Mucosa of descending colon (tissue), 3 donors: Measurements from ENCODE around the gene KRT84. TPM values are rescaled to one million over a fixed set of nuclear protein-coding genes. Genes with fewer than 3 reads are reported as not detected.

Source experiments
- ATAC-seq: fragments of 200-7000 bp; cut with Tn5 transposase; one replicate; pipeline ENCODE4 v1.9.1; 2020; ENCODE audit warnings: mild to moderate bottlenecking, moderate library complexity
- DNase-seq, 3 donors: peaks; one replicate each; pipeline ENCODE4 v3.0.0-alpha.2; 2020
- H3K36me3 ChIP-seq: fragments of 200-600 bp; one replicate; pipeline ENCODE4 v1.8.0; 2021; ENCODE audit warnings: low read depth, mild to moderate bottlenecking
- H3K4me1 ChIP-seq: fragments of 200-600 bp; one replicate; pipeline ENCODE4 v1.8.0; 2021; ENCODE audit warnings: low read depth, mild to moderate bottlenecking
- H3K4me3 ChIP-seq: fragments of 200-600 bp; one replicate; pipeline ENCODE4 v1.8.0; 2021; ENCODE audit warnings: mild to moderate bottlenecking
- H3K9me3 ChIP-seq: fragments of 200-600 bp; one replicate; pipeline ENCODE4 v1.8.0; 2021; ENCODE audit warnings: mild to moderate bottlenecking
- CTCF ChIP-seq: fragments of 200-600 bp; IDR thresholded peaks from one replicate; pipeline ENCODE4 v1.8.0; 2022; ENCODE audit warnings: antibody characterized with exemption, mild to moderate bottlenecking
- intact Hi-C, 2 donors: fragments of 100-400 bp; cut with DNase I in 1 of 2; cut with micrococcal nuclease in 1 of 2; formaldehyde crosslinking; loops; one replicate each; pipeline versions ENCODE4 v1.11.0 to v1.11.1; 2022; cut with DNase I, micrococcal nuclease
- total RNA-seq, 3 donors: library from RNA; stranded (reverse); fragmentation: NEBNext Ultra II Directional in 2 of 3; extraction: Animal tissue kit (Norgen Biotek cat#: 25700) in 2 of 3; gene quantifications; one replicate each; pipeline versions ENCODE4 v1.2.1 to v1.2.4, GENCODE V29; 2021 to 2023
- donor health status: DM: no; HTN: no; CAD: no; lungs with moderate emphysema.
- donor health status: DM: no; HTN: no; CAD: no.
- donor health status: DM: no; HTN: yes; CAD: no.

The KRT84 gene
- total RNA-seq, 3 donors from 2014 or later, result not detected

GRCh38 chr12:52402873-52403540 lies 17.6 kb upstream of the KRT84 start:
- Histone ChIP-seq H3K4me3 (no peak overlapping the region), H3K36me3 (no peaks in the 10 kb centered on the region), H3K9me3 (no peaks in the 10 kb centered on the region), H3K4me1 (no peaks in the 10 kb centered on the region)
- ATAC-seq, result no peak
- TF ChIP-seq CTCF, result no peak
- DNase-seq, result no peak
- intact Hi-C loops, result no loop called here

- no peaks in the 10 kb centered on the region for H3K4me1 ChIP-seq
- ATAC-seq, result no peak
- DNase-seq, result no peak
- no peaks in the 10 kb centered on the region for H3K9me3 ChIP-seq
- H3K36me3 ChIP-seq, result no peaks in the 10 kb centered on the region
- no peak for TF ChIP-seq CTCF
- intact Hi-C loops, result no loop called here
- H3K4me3 ChIP-seq, result no peak overlapping the region
These were observed 16.9 kb upstream of the KRT84 start for GRCh38 chr12:52402377-52402776.

- Histone ChIP-seq H3K9me3 (no peaks in the 10 kb centered on the region), H3K36me3 (no peaks in the 10 kb centered on the region), H3K4me3 (no peak overlapping the region), H3K4me1 (no peaks in the 10 kb centered on the region)
- ATAC-seq (no peak), DNase-seq (no peak)
- TF ChIP-seq CTCF, result no peak
- intact Hi-C loops, result no loop called here
These were observed 16.5 kb upstream of the KRT84 start for GRCh38 chr12:52401926-52402325.

GRCh38 chr12:52401526-52401925 lies 16.1 kb upstream of the KRT84 start:
- no peak for DNase-seq
- Histone ChIP-seq H3K4me3 (no peak overlapping the region), H3K9me3 (no peaks in the 10 kb centered on the region), H3K36me3 (no peaks in the 10 kb centered on the region), H3K4me1 (no peaks in the 10 kb centered on the region)
- intact Hi-C loops, result no loop called here
- TF ChIP-seq CTCF, result no peak
- no peak for ATAC-seq

- Histone ChIP-seq H3K4me3 (no peak overlapping the region), H3K4me1 (no peaks in the 10 kb centered on the region), H3K36me3 (no peaks in the 10 kb centered on the region), H3K9me3 (no peaks in the 10 kb centered on the region)
- ATAC-seq (no peak), DNase-seq (peak in 1 of 3 donors; percentile 10)
- no peak for TF ChIP-seq CTCF
- intact Hi-C loops, result no loop called here
These were observed 15.5 kb upstream of the KRT84 start for GRCh38 chr12:52400906-52401305.

- ATAC-seq, result no peak
- DNase-seq, result peak in 1 of 3 donors; percentile 9
- Histone ChIP-seq H3K4me1 (no peaks in the 10 kb centered on the region), H3K4me3 (no peak overlapping the region), H3K36me3 (no peaks in the 10 kb centered on the region), H3K9me3 (no peaks in the 10 kb centered on the region)
- TF ChIP-seq CTCF, result no peak
- intact Hi-C loops, result no loop called here
These were observed 14.3 kb upstream of the KRT84 start for GRCh38 chr12:52399756-52400155.
